ENCODE measurements around the gene MAD1L1.
"Not testable (repeated sequence)": the region's sequence is repeated elsewhere in the genome, so short reads cannot be mapped to it uniquely, and the experiment has no call there.

The MAD1L1 gene

GRCh38 chr7:2232766-2233520 lies at the start of gene MAD1L1:
Gene MAD1L1, minus strand, starts transcription at chr7:2232945. Its CDS starts 2,812 bp downstream, at chr7:2230133.
- DNase-seq = peak; percentile 96

- DNase-seq = no peak
These were observed 49.5 kb upstream of the MAD1L1 start for GRCh38 chr7:2282185-2282751.

- no peak for DNase-seq
These were observed 48.8 kb upstream of the MAD1L1 start for GRCh38 chr7:2281541-2281940.

- no peak for DNase-seq
These were observed 47.7 kb upstream of the MAD1L1 start for GRCh38 chr7:2280424-2280823.

GRCh38 chr7:2279896-2280295 lies 47.2 kb upstream of the MAD1L1 start:
- DNase-seq = no peak

GRCh38 chr7:2278026-2278425 lies 45.3 kb upstream of the MAD1L1 start:
- DNase-seq = no peak

GRCh38 chr7:2276107-2276506 lies 43.4 kb upstream of the MAD1L1 start:
- no peak for DNase-seq

- DNase-seq = no peak
These were observed 42.4 kb upstream of the MAD1L1 start for GRCh38 chr7:2275101-2275500.

- no peak for DNase-seq
These were observed 41.9 kb upstream of the MAD1L1 start for GRCh38 chr7:2274666-2275065.

GRCh38 chr7:2273866-2274265 lies 41.1 kb upstream of the MAD1L1 start:
- DNase-seq = no peak

GRCh38 chr7:2272031-2272430 lies 39.3 kb upstream of the MAD1L1 start:
- no peak for DNase-seq

- DNase-seq = no peak
These were observed 38.7 kb upstream of the MAD1L1 start for GRCh38 chr7:2271273-2272026.

- DNase-seq = no peak
These were observed 37.8 kb upstream of the MAD1L1 start for GRCh38 chr7:2270495-2270894.

GRCh38 chr7:2269991-2270460 lies 37.3 kb upstream of the MAD1L1 start:
- DNase-seq = no peak

- DNase-seq = not testable (repeated sequence)
These were observed 36.6 kb upstream of the MAD1L1 start for GRCh38 chr7:2269089-2269990.

- no peak for DNase-seq
These were observed 34.2 kb upstream of the MAD1L1 start for GRCh38 chr7:2266911-2267310.

- no peak for DNase-seq
These were observed 31.4 kb upstream of the MAD1L1 start for GRCh38 chr7:2264158-2264557.

- DNase-seq = no peak
These were observed 30.4 kb upstream of the MAD1L1 start for GRCh38 chr7:2263176-2263575.

GRCh38 chr7:2261611-2262010 lies 28.9 kb upstream of the MAD1L1 start:
- DNase-seq = no peak

- peak; percentile 52 for DNase-seq
These were observed 28.1 kb upstream of the MAD1L1 start for GRCh38 chr7:2260820-2261219.

GRCh38 chr7:2259480-2259879 lies 26.7 kb upstream of the MAD1L1 start:
- DNase-seq = no peak

- no peak for DNase-seq
These were observed 26.1 kb upstream of the MAD1L1 start for GRCh38 chr7:2258661-2259365.
